ENCODE data around the gene STAB1.

Gene STAB1

DNA sequence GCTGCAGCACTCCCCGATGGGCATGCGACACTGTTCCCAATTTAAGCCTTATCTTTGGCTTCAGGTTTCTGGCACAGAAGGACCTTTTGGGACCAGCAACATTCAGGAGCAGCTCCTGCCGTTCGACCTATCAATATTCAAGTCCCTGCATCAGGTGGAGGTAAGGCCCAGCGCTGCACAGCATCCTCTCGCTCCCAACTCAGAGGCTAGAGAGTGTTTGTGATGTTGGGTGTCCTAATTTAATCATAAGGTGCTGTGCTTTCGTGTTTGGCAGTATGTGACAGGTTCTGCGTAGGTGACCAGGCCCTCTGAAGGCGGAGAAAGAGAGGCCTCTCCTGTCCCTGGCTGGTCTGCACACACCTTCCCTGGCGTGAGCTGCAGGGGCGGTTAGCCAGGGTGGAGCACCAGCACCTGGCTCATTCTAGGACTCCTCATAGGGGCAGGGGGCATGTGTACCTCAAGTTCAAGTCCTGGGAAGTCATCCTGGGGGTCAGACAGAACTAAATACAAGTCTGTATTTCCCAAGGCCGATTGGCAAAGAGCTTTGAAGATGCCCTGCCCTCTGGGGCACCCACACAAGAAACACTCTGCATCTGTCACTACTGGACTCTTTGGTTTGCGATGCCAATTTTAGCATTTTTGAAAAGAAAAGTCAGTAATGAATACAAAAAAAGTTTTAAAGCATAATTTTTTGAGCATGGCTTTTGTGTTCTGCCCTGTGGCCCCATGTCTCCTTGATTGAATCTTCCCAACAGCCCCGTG lies 22.7 kb upstream of the STAB1 start:
- no peak for DNase-seq (ENCODE audit: low spot score)
- in situ Hi-C loops (cut with MboI; ENCODE audit: low pct_unique_long_range_greater_than_20kb, low sequenced_read_pairs, unreplicated experiment), result no loop called here
- TF ChIP-seq, protein P1, sequence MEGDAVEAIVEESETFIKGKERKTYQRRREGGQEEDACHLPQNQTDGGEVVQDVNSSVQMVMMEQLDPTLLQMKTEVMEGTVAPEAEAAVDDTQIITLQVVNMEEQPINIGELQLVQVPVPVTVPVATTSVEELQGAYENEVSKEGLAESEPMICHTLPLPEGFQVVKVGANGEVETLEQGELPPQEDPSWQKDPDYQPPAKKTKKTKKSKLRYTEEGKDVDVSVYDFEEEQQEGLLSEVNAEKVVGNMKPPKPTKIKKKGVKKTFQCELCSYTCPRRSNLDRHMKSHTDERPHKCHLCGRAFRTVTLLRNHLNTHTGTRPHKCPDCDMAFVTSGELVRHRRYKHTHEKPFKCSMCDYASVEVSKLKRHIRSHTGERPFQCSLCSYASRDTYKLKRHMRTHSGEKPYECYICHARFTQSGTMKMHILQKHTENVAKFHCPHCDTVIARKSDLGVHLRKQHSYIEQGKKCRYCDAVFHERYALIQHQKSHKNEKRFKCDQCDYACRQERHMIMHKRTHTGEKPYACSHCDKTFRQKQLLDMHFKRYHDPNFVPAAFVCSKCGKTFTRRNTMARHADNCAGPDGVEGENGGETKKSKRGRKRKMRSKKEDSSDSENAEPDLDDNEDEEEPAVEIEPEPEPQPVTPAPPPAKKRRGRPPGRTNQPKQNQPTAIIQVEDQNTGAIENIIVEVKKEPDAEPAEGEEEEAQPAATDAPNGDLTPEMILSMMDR (IDR thresholded peaks at IDR 0.05; ENCODE audit: extremely low read depth, insufficient read depth, missing control alignments), result no peak

DNA sequence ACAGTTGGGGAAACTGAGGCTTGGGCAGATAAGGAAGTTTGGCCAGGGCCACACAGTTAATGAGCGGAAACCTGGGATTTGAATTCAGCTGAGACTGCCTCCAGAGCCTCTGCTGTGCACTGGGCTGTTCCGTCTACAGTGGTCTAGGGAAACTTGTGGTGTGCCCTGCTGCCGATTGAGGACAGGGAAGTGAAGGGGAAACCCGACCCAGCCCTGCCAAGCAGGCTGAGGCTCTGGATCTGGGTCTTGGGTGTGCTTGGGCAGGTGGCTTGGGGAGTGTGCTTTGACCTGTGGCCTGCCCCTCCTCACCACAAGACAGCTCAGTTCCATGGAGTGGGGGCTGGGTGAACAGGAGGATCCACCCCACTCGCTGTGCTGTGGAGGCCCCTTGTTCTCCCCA lies 22.1 kb upstream of the STAB1 start:
- no peak for DNase-seq (ENCODE audit: low spot score)
- in situ Hi-C loops (cut with MboI; ENCODE audit: low pct_unique_long_range_greater_than_20kb, low sequenced_read_pairs, unreplicated experiment), result no loop called here
- TF ChIP-seq, protein P1 (IDR thresholded peaks at IDR 0.05; ENCODE audit: extremely low read depth, insufficient read depth, missing control alignments), result no peak

DNA sequence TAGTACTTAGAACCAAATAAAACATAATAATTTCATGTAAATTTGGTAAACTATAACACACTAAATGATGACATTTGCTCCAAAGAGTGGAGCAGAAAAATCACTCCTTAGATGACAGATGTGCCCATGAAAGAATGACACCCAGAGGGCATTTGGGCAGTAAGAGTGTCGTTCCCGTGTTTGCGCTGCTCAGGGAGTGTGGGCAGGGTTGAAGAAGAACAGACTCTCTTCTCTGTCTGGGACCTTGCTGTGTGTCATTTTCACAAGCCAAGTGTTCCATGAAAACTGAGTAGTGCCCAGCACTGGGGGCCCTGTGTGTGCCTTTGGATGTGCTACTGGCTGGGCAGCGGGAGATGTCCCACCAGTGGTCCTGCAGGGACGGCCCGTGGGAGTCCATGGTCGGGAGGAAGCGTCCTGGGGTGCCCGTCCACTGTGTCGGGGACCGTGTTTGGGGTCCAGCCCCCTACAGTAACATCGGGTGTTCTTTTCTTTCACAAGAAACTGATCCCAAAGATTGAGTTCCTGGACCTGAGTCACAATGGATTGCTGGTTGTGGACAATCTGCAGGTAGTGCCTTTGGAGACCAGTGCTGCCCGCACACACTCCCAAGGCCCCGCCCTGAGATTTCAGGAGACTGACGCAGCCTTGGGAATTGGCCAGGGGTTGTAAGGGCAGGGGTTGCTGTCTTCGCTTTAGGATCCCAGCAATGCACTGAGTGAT lies 17.9 kb upstream of the STAB1 start:
- in situ Hi-C loops (cut with MboI; ENCODE audit: low pct_unique_long_range_greater_than_20kb, low sequenced_read_pairs, unreplicated experiment), result no loop called here
- DNase-seq (ENCODE audit: low spot score), result no peak
- TF ChIP-seq, protein P1 (IDR thresholded peaks at IDR 0.05; ENCODE audit: extremely low read depth, insufficient read depth, missing control alignments), result no peak

DNA sequence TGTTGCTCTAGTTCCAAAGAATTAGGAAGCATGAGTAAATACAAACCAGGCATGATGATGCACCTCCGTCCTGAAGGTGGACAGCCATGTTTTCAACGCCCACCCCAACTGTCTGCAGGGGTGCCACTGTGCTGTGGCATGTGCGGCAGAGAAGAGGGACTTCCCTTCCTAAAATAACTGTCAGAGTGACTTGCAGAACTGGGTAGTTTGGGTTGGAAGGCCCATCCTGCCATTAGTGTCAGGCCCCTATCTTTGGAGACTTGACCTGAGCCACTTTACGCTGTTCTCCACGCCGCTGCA lies 17.4 kb upstream of the STAB1 start:
- TF ChIP-seq, protein P1 (IDR thresholded peaks at IDR 0.05; ENCODE audit: extremely low read depth, insufficient read depth, missing control alignments), result no peak
- in situ Hi-C loops (cut with MboI; ENCODE audit: low pct_unique_long_range_greater_than_20kb, low sequenced_read_pairs, unreplicated experiment), result no loop called here
- no peak for DNase-seq (ENCODE audit: low spot score)

DNA sequence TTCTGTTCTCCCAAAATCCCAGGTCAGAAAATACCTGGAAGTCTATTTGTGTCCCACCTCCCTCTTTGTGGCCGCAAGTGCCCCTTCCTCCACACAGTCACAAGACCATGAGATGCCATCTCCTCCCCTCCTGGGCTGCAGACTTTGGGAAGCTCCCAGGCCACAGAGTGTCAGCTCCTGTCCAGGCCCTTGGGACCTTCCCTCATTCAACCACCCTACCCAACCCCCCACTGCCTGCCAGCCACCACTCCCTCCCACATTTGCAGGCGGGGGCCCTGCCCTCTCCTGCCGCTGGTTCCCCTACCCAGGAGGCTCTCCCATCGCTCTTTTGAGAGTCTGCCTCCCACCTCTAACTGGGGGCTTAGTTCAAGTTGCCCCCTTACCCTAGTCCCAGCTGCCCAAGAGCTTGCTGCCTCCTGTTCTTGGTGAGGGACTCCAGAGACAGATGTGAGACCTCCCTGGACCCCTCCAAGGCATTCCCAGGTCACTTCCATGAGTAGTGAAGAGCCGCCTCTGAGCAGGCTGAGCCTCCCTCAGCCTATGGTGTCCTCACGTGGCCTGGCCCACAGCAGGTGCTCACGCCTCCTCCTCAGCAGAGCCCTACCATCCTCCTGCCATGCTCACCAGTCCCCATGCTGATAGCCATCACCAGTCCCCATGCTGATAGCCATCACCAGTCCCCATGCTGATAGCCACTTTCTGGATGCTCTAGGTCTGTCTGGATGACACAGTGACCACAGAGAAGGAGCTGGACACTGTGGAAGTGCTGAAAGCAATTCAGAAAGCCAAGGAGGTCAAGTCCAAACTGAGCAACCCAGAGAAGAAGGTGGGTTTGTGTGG lies 15.9 kb upstream of the STAB1 start:
- TF ChIP-seq, protein P1 (IDR thresholded peaks at IDR 0.05; ENCODE audit: extremely low read depth, insufficient read depth, missing control alignments), result no peak
- no peak for DNase-seq (ENCODE audit: low spot score)
- in situ Hi-C loops (cut with MboI; ENCODE audit: low pct_unique_long_range_greater_than_20kb, low sequenced_read_pairs, unreplicated experiment), result no loop called here

DNA sequence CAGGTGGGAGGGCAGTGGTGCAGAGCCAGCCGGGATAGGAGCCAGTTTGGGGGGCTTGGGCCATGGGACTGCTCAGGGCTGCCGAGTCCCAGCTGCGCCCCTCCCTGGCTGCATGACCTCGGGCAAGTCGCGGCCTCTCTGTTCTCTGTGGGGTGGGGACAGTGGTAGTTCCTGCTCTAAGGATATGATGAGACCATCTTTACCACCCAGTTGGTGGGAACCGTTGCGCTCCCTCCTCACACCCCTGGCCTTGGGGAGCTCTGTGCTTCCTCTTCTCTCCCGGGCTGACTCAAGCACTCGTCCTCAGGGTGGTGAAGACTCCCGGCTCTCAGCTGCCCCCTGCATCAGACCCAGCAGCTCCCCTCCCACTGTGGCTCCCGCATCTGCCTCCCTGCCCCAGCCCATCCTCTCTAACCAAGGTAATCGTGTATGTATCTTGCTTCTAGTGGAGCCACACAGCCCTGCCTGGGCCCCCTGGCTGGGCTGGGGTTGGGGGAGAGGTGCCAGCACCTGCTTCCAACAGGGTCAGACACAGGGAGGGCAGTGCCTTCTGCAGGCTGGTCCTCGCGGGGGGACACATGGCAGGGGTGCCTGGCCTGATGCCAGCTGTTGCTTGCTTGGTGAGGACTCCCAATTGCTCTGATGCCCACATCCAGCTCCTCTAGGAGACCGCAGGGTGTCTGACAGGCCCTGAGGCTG lies 15.1 kb upstream of the STAB1 start:
- in situ Hi-C loops (cut with MboI; ENCODE audit: low pct_unique_long_range_greater_than_20kb, low sequenced_read_pairs, unreplicated experiment), result no loop called here
- no peak for DNase-seq (ENCODE audit: low spot score)
- TF ChIP-seq, protein P1 (IDR thresholded peaks at IDR 0.05; ENCODE audit: extremely low read depth, insufficient read depth, missing control alignments), result no peak
